ENCODE data around the gene H6PD. TPM values are rescaled to one million over a fixed set of nuclear protein-coding genes. Genes with fewer than 3 reads are reported as not detected.

The H6PD gene
- total and polyA plus RNA-seq, 2 experiments from 2014 or later = 1.2 to 4.7 TPM

DNA sequence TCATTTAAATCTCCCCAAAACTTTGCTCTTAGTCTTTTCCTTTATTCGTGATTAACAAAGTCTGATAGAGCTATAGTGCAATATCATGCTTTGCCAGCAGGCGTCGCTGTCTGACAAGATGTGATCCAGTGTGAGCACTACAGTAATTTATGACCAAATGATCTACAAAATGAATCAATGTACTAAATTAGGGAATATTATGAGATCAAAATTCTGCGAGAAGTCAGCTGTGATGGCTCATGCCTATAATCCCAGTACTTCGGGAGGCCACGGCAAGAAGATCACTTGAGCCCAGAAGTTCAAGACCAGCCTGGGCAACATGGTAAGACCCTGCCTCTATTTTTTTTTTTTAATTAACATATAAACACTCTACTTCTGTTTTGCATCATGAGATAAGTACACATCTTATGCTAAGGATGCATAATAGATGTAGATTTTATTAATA, 54.5 kb downstream of the H6PD start:
- Histone ChIP-seq H3K36me3 (ENCODE audit: insufficient read depth) (no peaks in the 10 kb centered on the region), H3K27me3 (ENCODE audit: insufficient read depth) (peaks cover 21% of the 10 kb centered on the region), H3K79me2 (replicated peaks; ENCODE audit: insufficient read depth) (no peaks in the 10 kb centered on the region), H3F3A (replicated peaks; ENCODE audit: low read depth) (0 out of 2 replicates have a peak, but pooled peaks cover 7% of the 10 kb centered on the region), H3K4me1 (ENCODE audit: insufficient read depth) (no peaks in the 10 kb centered on the region; the same call in 1 of the 2 replicates), H4K20me1 (replicated peaks; ENCODE audit: insufficient read depth) (no peaks in the 10 kb centered on the region), H3K4me3 (no peak overlapping the region), H3K9me2 (ENCODE audit: insufficient read depth) (no peaks in the 10 kb centered on the region), H2AFZ (no peak overlapping the region), H3K4me2 (no peak overlapping the region), H3K27ac (ENCODE audit: low read depth) (no peak overlapping the region)
- ATAC-seq (no peak), DNase-seq (ENCODE audit: low spot score) (peak; percentile 86)
- H3K27ac Mint-ChIP-seq = no peak overlapping the region
- H3K4me1 Mint-ChIP-seq = no peaks in the 10 kb centered on the region
- no peak overlapping the region for H3K4me3 Mint-ChIP-seq
- peaks cover 6% of the 10 kb centered on the region for H3K27me3 Mint-ChIP-seq (ENCODE audit: insufficient read depth, low read depth, poor library complexity)
- no peak for TF ChIP-seq CREB1 (CRISPR knock-in tag; IDR thresholded peaks at IDR 0.05; ENCODE audit: low read depth)
- TF ChIP-seq, protein P1, sequence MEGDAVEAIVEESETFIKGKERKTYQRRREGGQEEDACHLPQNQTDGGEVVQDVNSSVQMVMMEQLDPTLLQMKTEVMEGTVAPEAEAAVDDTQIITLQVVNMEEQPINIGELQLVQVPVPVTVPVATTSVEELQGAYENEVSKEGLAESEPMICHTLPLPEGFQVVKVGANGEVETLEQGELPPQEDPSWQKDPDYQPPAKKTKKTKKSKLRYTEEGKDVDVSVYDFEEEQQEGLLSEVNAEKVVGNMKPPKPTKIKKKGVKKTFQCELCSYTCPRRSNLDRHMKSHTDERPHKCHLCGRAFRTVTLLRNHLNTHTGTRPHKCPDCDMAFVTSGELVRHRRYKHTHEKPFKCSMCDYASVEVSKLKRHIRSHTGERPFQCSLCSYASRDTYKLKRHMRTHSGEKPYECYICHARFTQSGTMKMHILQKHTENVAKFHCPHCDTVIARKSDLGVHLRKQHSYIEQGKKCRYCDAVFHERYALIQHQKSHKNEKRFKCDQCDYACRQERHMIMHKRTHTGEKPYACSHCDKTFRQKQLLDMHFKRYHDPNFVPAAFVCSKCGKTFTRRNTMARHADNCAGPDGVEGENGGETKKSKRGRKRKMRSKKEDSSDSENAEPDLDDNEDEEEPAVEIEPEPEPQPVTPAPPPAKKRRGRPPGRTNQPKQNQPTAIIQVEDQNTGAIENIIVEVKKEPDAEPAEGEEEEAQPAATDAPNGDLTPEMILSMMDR (conservative IDR thresholded peaks at IDR 0.05; ENCODE audit: low read depth in 2 of 2) = peak; percentile 96 to 100
- H3K36me3 Mint-ChIP-seq (ENCODE audit: low read depth) = peaks cover 4% of the 10 kb centered on the region; the same call in 1 of the 3 replicates
- peaks cover 34% of the 10 kb centered on the region for H3K9me3 Mint-ChIP-seq

DNA sequence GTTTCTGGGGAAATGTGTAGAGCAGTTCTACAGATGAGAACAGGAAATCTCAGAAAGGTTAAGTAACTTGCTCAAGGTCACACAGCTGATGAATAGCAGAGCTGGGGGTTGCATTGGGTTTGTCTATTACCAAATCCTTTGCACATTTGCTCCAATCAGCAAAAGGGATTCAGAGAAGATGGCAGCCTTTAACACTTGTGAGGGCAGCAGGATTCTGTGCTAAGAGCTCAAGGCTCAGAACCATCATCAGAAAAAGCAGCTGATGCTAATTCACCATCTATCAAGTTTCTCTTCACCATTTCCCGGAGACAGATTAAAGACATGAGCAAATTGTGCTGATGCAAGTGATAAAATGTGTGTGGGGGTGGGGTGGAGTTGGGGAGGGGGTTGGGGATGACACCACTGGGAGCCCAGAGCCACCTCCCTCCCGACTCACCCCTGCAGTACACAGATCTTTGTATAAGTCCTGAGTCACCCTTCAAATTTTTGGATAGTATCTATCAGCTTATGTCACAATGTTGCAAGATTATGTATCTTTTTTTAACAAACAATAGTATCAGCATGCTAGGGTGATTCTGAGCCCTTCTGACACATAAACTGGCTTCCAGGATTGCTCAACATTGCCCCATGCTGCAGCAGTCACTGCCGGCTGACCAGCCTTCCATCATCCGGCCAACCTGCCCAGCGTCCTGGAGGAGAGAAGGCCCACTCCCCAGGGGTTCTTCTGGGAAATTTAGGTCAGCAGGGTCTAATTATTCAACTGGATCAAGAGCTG, 55.3 kb downstream of the H6PD start:
- H3K4me3 ChIP-seq = no peak overlapping the region
- peaks cover 4% of the 10 kb centered on the region; the same call in 1 of the 3 replicates for H3K36me3 Mint-ChIP-seq (ENCODE audit: low read depth)
- H4K20me1 ChIP-seq (replicated peaks; ENCODE audit: insufficient read depth) = no peaks in the 10 kb centered on the region
- H3K9me3 Mint-ChIP-seq = peaks cover 30% of the 10 kb centered on the region
- DNase-seq (ENCODE audit: low spot score) = no peak
- H3K36me3 ChIP-seq (ENCODE audit: insufficient read depth) = no peaks in the 10 kb centered on the region
- H3K27ac ChIP-seq (ENCODE audit: low read depth) = no peak overlapping the region
- H3K27me3 ChIP-seq (ENCODE audit: insufficient read depth) = peaks cover 28% of the 10 kb centered on the region
- no peak for ATAC-seq
- 0 out of 2 replicates have a peak, but pooled peaks cover 7% of the 10 kb centered on the region for H3F3A ChIP-seq (replicated peaks; ENCODE audit: low read depth)
- peaks cover 7% of the 10 kb centered on the region for H3K27me3 Mint-ChIP-seq (ENCODE audit: insufficient read depth, low read depth, poor library complexity)
- no peak overlapping the region for H2AFZ ChIP-seq
- no peaks in the 10 kb centered on the region; the same call in 1 of the 2 replicates for H3K4me1 ChIP-seq (ENCODE audit: insufficient read depth)
- H3K27ac Mint-ChIP-seq = no peak overlapping the region
- no peaks in the 10 kb centered on the region for H3K79me2 ChIP-seq (replicated peaks; ENCODE audit: insufficient read depth)
- H3K4me2 ChIP-seq = no peak overlapping the region
- peaks cover under 1% of the 10 kb centered on the region; the same call in 1 of the 3 replicates for H3K4me1 Mint-ChIP-seq
- H3K9me2 ChIP-seq (ENCODE audit: insufficient read depth) = no peaks in the 10 kb centered on the region
- H3K4me3 Mint-ChIP-seq = no peak overlapping the region
- TF ChIP-seq, protein P2, sequence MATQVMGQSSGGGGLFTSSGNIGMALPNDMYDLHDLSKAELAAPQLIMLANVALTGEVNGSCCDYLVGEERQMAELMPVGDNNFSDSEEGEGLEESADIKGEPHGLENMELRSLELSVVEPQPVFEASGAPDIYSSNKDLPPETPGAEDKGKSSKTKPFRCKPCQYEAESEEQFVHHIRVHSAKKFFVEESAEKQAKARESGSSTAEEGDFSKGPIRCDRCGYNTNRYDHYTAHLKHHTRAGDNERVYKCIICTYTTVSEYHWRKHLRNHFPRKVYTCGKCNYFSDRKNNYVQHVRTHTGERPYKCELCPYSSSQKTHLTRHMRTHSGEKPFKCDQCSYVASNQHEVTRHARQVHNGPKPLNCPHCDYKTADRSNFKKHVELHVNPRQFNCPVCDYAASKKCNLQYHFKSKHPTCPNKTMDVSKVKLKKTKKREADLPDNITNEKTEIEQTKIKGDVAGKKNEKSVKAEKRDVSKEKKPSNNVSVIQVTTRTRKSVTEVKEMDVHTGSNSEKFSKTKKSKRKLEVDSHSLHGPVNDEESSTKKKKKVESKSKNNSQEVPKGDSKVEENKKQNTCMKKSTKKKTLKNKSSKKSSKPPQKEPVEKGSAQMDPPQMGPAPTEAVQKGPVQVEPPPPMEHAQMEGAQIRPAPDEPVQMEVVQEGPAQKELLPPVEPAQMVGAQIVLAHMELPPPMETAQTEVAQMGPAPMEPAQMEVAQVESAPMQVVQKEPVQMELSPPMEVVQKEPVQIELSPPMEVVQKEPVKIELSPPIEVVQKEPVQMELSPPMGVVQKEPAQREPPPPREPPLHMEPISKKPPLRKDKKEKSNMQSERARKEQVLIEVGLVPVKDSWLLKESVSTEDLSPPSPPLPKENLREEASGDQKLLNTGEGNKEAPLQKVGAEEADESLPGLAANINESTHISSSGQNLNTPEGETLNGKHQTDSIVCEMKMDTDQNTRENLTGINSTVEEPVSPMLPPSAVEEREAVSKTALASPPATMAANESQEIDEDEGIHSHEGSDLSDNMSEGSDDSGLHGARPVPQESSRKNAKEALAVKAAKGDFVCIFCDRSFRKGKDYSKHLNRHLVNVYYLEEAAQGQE (IDR thresholded peaks at IDR 0.05; ENCODE audit: unreplicated experiment) = no peak
- no peak for TF ChIP-seq CREB1 (CRISPR knock-in tag; IDR thresholded peaks at IDR 0.05; ENCODE audit: low read depth)
- TF ChIP-seq, protein P3, sequence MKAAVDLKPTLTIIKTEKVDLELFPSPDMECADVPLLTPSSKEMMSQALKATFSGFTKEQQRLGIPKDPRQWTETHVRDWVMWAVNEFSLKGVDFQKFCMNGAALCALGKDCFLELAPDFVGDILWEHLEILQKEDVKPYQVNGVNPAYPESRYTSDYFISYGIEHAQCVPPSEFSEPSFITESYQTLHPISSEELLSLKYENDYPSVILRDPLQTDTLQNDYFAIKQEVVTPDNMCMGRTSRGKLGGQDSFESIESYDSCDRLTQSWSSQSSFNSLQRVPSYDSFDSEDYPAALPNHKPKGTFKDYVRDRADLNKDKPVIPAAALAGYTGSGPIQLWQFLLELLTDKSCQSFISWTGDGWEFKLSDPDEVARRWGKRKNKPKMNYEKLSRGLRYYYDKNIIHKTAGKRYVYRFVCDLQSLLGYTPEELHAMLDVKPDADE (IDR thresholded peaks at IDR 0.05) = no peak
- no peak for TF ChIP-seq NANOG (IDR thresholded peaks at IDR 0.05; ENCODE audit: borderline replicate concordance)
- no peak for TF ChIP-seq EZH2phosphoT487 (IDR thresholded peaks at IDR 0.05; ENCODE audit: unreplicated experiment)
- TF ChIP-seq, protein P1 (conservative IDR thresholded peaks at IDR 0.05; ENCODE audit: low read depth in 2 of 2) = no peak
- no peak for TF ChIP-seq ZNF114 (CRISPR knock-in tag; IDR thresholded peaks at IDR 0.05)
- TF ChIP-seq STAT1 (IDR thresholded peaks at IDR 0.05; ENCODE audit: unreplicated experiment) = no peak
